Fibroblast of the aortic adventitia (primary cell): ENCODE results near the gene SH3BGRL2. TPM values are rescaled to one million over a fixed set of nuclear protein-coding genes. Genes with fewer than 3 reads are reported as not detected.
A peak's percentile ranks its signal among the peaks of the same experiment; 100 is the strongest.
"Not testable (repeated sequence)": the region's sequence is repeated elsewhere in the genome, so short reads cannot be mapped to it uniquely, and the experiment has no call there.

Experiments
- DNase-seq: peaks from one replicate; pipeline ENCODE4 v3.0.0-alpha.2; 2010; ENCODE audit warnings: low read depth
- H3K4me3 ChIP-seq: 2 replicates; pipeline ENCODE4 v1.5.1; 2011; ENCODE audit warnings: low read depth, mild to moderate bottlenecking, control low read depth, low read length, moderate library complexity
- CTCF ChIP-seq: IDR thresholded peaks from 2 replicates; pipeline ENCODE4 v1.5.1; 2011; ENCODE audit warnings: mild to moderate bottlenecking, low read length, control low read depth, inconsistent platforms; ENCODE audit not compliant: insufficient read depth
- total RNA-seq: library from RNA; depleted of rRNA; stranded (reverse); fragments of >200 nt; gene quantifications from 2 replicates; pipeline ENCODE4 v1.2.3, GENCODE V29; 2012; ENCODE audit warnings: low replicate concordance

The SH3BGRL2 gene
- total RNA-seq, 1 donor, result 4.1 TPM

GRCh38 chr6:79672631-79673111 is 41.5 kb downstream of the SH3BGRL2 start:
- H3K4me3 ChIP-seq, result no peak overlapping the region
- peak; percentile 56 for TF ChIP-seq CTCF
- peak; percentile 40 for DNase-seq

- no peak for DNase-seq
- TF ChIP-seq CTCF, result no peak
- H3K4me3 ChIP-seq, result no peak overlapping the region
Observed at GRCh38 chr6:79673947-79674346, 42.8 kb downstream of the SH3BGRL2 start.

- DNase-seq, result no peak
- no peak for TF ChIP-seq CTCF
- H3K4me3 ChIP-seq, result no peak overlapping the region
Observed at GRCh38 chr6:79676785-79677736, 45.9 kb downstream of the SH3BGRL2 start.

- not testable (repeated sequence) for DNase-seq, H3K4me3 ChIP-seq
Observed at GRCh38 chr6:79682682-79683081, 51.6 kb downstream of the SH3BGRL2 start.

- no peak overlapping the region for H3K4me3 ChIP-seq
- TF ChIP-seq CTCF, result no peak
- DNase-seq, result no peak
Observed at GRCh38 chr6:79684876-79685275, 53.7 kb downstream of the SH3BGRL2 start.

- no peak for TF ChIP-seq CTCF
- H3K4me3 ChIP-seq, result no peak overlapping the region
- no peak for DNase-seq
Observed at GRCh38 chr6:79686707-79687309, 55.7 kb downstream of the SH3BGRL2 start.

GRCh38 chr6:79687759-79688158 is 56.6 kb downstream of the SH3BGRL2 start:
- DNase-seq, result no peak
- H3K4me3 ChIP-seq, result no peak overlapping the region
- no peak for TF ChIP-seq CTCF
